Cardiac muscle cell (in vitro differentiated cells and primary cell): Measurements from ENCODE around the gene KIF9. TPM values are rescaled to one million over a fixed set of nuclear protein-coding genes. Genes with fewer than 3 reads are reported as not detected.
"Not testable (repeated sequence)": the region's sequence is repeated elsewhere in the genome, so short reads cannot be mapped to it uniquely, and the experiment has no call there.

Experiments
- DNase-seq, 2 donors: peaks; one replicate each; pipeline versions ENCODE4 v3.0.0 to v3.0.0-alpha.2; 2010 to 2017; ENCODE audit warnings: low read depth in 1 of 2, low spot score in 1 of 2
- H3K27ac ChIP-seq: fragments of 200-600 bp; sonication (generic); 2 replicates; pipeline ENCODE4 v1.5.1; 2016
- H3K27me3 ChIP-seq: fragments of 200-600 bp; sonication (generic); 2 replicates; pipeline ENCODE4 v1.6.0; 2016; ENCODE audit warnings: control low read depth
- H3K36me3 ChIP-seq: fragments of 200-600 bp; sonication (generic); 2 replicates; pipeline ENCODE4 v1.5.1; 2016; ENCODE audit warnings: control low read depth
- H3K4me1 ChIP-seq: fragments of 200-600 bp; sonication (generic); 2 replicates; pipeline ENCODE4 v1.8.1; 2017; ENCODE audit warnings: low read depth, mild to moderate bottlenecking, mixed run types
- H3K4me3 ChIP-seq: fragments of 200-600 bp; sonication (generic); 2 replicates; pipeline ENCODE4 v1.5.1; 2016; ENCODE audit warnings: mild to moderate bottlenecking
- H3K9me3 ChIP-seq: fragments of 200-600 bp; sonication (generic); 2 replicates; pipeline ENCODE4 v1.5.1; 2017; ENCODE audit warnings: low read depth, mild to moderate bottlenecking, control low read depth
- CTCF ChIP-seq: IDR thresholded peaks from 2 replicates; pipeline ENCODE4 v1.5.1; 2012; ENCODE audit warnings: low read depth, mild to moderate bottlenecking, low read length
- polyA plus RNA-seq: library from polyadenylated mRNA; unstranded; fragments of >200 nt; fragmentation: Nextera tagmentation; extraction: Ambion mirVana; gene quantifications from 2 replicates; pipeline ENCODE4 v1.2.1, GENCODE V29; 2016
- total RNA-seq: library from RNA; depleted of rRNA; stranded (reverse); fragments of >200 nt; gene quantifications from 2 replicates; pipeline ENCODE4 v1.2.3, GENCODE V29; 2016

KIF9 gene
- total and polyA plus RNA-seq, 2 experiments from 2014 or later = 10.8 to 13.2 TPM

- Histone ChIP-seq H3K4me3 (no peak overlapping the region), H3K27me3 (no peaks in the 10 kb centered on the region), H3K27ac (no peak overlapping the region), H3K4me1 (no peaks in the 10 kb centered on the region), H3K36me3 (no peaks in the 10 kb centered on the region), H3K9me3 (no peaks in the 10 kb centered on the region)
- no peak for DNase-seq
- no peak for TF ChIP-seq CTCF
Observed at GRCh38 chr3:47223755-47224154, 58.8 kb downstream of the KIF9 start.

DNA sequence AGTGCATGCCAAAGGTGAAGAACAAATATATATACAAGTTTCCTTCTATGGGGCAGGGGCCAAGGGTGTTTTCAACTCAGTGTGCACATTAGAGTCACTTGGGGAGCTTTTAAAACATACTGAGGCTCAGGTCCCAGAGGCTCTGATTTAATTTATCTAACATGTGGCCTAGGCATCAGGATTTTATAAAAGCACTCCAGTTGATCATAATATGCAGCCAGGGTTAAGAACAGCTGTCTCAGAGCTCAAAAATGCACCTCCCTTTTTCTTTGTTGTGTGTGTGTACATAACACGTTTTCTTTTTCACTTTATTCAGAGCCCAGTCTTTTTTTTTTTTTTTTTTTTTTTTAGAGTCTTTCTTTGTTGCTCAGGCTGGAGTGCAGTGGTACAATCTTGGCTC is 60.8 kb downstream of the KIF9 start:
- H3K9me3 ChIP-seq = no peaks in the 10 kb centered on the region
- H3K27me3 ChIP-seq = no peaks in the 10 kb centered on the region
- no peak for TF ChIP-seq CTCF
- H3K36me3 ChIP-seq = no peaks in the 10 kb centered on the region
- no peak overlapping the region for H3K4me3 ChIP-seq
- no peak for DNase-seq
- H3K27ac ChIP-seq = no peak overlapping the region
- no peaks in the 10 kb centered on the region for H3K4me1 ChIP-seq

GRCh38 chr3:47210863-47211405 is 71.7 kb downstream of the KIF9 start:
- no peak for DNase-seq
- Histone ChIP-seq H3K9me3 (no peaks in the 10 kb centered on the region), H3K4me1 (no peaks in the 10 kb centered on the region), H3K27me3 (no peaks in the 10 kb centered on the region), H3K4me3 (no peak overlapping the region), H3K36me3 (no peaks in the 10 kb centered on the region), H3K27ac (no peak overlapping the region)
- no peak for TF ChIP-seq CTCF

DNA sequence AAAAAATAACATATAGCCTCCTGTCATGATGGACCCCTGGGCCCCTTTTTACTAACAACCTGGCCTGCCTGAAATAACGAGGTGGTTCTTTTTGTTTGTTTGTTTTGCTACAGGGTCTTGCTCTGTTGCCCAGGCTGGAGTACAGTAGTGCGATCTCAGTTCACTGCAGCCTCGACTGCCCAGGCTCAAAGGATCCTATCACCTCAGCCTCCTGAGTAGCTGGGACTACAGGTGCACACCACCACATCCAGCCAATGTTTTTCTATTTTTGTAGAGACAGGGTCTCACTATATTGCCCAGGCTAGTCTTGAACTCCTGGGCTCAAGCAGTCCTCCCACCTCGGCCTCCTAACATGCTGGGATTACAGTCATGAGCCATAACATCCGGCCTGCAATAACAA is 76.6 kb downstream of the KIF9 start:
- not testable (repeated sequence) for H3K36me3 ChIP-seq, H3K9me3 ChIP-seq, H3K4me3 ChIP-seq, H3K4me1 ChIP-seq, H3K27me3 ChIP-seq, DNase-seq, H3K27ac ChIP-seq

GRCh38 chr3:47204875-47205274 is 77.7 kb downstream of the KIF9 start:
- Histone ChIP-seq H3K9me3 (no peaks in the 10 kb centered on the region), H3K4me3 (no peak overlapping the region), H3K27ac (no peak overlapping the region), H3K4me1 (no peaks in the 10 kb centered on the region), H3K27me3 (no peaks in the 10 kb centered on the region), H3K36me3 (no peaks in the 10 kb centered on the region)
- TF ChIP-seq CTCF = no peak
- DNase-seq = no peak

GRCh38 chr3:47202542-47202941 is 80.1 kb downstream of the KIF9 start:
- no peaks in the 10 kb centered on the region for H3K27me3 ChIP-seq
- no peak for DNase-seq
- no peak overlapping the region for H3K4me3 ChIP-seq
- no peaks in the 10 kb centered on the region for H3K36me3 ChIP-seq
- H3K9me3 ChIP-seq = no peaks in the 10 kb centered on the region
- H3K4me1 ChIP-seq = no peaks in the 10 kb centered on the region
- TF ChIP-seq CTCF = no peak
- no peak overlapping the region for H3K27ac ChIP-seq
